ENCODE measurements around the gene ASIC2.
"Not testable (repeated sequence)": the region's sequence is repeated elsewhere in the genome, so short reads cannot be mapped to it uniquely, and the experiment has no call there.

Gene ASIC2

DNA sequence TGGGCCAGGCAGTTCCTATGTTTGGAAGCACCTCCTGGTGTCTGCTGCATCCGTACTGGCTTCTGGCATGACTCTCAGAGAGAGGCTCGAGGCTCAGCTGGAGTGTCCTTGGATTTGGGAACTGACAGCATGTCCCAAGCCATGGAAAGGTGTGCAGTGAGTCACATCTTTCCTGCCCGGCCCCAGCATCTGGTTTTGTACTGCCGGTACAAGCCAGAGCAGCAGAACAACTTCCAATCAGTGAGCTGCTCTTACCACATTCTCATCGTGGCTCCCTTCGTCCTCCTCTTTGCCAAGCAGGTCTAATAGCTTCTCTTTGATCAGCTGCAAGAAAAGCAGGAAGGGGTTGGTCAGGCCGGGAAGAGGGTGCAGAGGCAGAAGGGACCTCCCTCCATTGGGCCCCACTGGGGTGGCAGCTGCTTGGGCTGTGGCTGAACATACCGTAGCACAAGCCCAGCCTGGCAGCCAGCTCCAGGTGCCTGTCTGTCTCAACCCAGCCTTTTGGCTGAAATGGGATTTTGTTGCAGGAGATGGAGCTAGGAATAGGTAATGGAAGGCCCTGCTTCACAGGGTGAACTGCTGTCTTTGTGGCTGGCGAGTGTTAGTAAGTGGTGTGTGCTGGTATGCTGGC is 277.3 kb downstream of the ASIC2 start:
- no peak for DNase-seq

DNA sequence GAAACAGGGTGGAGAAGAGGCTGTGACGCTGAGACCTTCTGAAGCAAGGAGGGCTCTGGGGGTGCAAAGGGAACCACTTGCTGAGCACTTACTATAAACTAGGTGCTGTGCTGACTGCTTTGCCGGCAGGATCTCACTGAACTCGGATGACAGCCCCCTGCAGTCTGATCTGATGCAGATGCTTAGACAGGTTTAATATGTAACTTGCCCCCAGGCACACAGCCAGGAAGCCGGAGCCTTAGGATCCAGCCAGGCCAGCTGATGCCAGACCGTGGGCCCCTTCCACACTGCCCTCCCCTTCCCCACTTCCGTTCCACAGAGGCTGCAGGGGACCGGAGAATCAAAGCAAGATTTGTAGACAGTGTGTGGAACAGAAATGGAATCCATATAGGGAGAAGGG is 278.3 kb downstream of the ASIC2 start:
- DNase-seq: no peak

DNA sequence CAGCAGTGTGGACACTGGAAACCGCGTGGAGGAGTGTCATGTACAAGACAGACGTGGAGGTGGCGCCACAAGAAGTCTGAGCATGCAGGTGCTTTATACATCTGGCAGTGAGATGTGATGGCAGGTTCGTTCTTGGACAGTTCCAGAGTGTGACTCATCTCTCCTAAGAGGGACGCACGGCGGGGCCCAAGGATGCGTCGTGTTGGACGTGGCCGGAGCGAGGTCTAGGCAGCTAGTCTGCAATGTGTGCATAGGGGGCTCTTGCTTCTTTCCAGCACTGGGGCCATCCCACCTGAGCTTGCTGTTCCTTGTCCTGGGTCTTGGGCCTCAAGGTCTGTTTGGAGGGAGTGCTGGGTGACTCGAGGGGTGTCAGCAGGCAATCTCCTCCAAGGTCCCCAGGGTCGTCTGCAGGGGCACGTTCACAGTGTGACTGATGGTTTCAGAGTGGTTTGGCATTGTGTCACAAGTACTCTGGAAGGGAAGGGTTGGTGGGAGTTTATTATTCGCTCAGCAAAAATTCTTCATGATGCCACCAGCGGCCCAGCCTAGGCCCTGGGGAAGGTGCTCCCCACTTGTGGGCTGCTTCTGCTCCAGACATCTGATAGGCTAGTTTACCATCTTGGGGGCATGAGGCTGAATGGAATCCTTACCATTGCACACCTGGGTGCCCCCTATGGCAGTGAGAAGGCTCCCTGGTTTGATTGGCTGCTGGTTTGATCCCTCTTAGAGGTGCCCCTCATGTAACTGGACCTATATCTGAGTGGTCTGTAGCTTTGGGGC is 279.3 kb downstream of the ASIC2 start:
- DNase-seq: no peak

DNA sequence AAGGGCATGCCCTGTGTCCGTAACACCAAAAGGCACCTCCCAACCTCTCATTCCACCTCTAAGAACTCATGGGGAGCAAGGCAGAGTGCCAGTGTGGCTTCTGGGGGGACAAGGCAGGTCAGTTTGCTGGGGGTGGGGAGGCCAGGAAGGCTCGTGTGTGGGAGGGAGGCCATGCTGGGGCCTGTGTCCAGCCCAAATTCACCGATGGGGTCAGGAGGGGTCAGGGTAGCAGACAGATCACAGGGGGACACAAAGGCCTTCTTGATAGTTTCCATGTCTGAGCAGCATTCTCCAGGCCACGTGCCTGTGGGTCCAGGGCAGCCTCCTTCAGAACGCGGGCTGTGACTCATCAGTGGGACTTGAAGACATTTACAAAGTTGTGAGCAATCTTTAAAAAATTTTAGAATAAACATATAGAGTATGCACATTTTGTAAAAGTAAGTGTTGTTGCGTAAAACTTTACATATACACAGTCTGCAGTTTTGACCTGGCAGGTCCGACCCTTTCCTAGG is 280.5 kb downstream of the ASIC2 start:
- DNase-seq: no peak

DNA sequence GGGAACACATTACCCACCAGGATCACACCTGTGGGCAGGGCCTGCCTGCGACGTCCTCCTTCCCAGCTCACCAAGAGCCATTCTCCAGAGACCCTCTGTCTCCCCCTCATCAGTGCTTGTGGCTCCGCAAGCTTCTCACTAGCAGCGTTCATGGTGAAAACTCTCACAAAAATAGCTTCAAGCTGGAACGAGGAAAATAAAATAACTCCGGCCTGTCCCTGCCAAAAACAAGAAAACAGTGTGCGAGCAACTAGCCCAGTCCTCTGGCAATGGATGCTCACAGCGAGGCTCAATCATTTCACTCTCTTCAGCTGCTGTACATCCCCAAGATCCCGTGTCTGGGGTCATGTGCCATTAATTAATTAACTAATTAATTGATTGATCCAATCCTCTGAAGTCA is 283.5 kb downstream of the ASIC2 start:
- DNase-seq: no peak

DNA sequence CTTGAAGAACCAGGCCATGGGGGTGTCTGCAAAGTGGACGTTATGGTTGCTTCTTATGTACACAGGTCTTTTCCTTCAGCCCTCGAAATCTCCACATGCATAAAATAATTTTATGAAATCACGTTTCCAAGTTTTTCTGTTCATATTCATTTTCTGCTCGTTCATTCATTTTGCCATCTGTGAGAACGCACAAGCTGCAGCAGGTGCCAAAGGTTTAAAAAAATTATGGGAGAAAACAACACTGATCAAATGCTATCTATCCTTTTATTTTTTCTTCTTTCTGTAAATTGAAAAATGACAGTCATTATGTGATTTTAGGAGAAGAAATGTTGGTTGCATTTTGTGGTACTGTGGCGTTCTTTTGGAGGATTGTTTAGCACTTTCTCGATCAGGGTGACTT is 285.9 kb downstream of the ASIC2 start:
- no peak for DNase-seq

DNA sequence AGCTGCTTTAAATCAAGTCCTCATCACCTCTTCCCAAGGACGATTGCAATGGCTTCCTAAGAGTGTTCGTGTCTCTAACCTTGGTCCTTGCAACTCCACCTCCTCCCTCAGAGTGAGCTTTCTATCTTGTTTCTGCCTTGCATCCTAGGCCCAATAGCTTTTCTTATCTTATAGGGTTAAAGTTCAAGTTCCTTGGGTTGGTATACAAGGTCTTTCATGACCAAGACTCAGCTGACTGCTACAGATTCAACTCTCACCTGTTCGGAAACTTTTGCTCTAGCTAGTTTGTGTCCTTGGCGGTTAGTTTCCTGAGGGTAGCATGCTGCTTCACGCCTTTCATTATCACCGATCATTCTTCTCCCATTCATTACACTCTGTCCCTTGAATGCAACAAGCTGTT is 290.8 kb downstream of the ASIC2 start:
- DNase-seq: no peak

DNA sequence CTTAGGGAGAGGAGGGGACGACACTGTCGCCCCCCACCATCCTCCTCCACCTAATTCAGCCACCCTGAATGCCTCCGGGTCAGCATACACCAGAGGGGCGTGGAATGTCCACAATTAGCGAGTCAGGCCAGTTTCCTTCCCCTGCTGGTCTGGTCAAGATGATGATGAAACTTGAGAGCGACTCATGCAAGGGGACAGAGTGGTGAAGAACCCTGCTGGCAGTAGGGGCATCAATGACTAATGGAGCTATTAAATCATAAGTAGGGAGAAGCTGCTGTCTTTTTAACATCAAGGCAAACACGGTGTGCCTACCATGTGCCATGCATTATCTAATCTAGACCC is 294.2 kb downstream of the ASIC2 start:
- peak; percentile 23 to 32 for DNase-seq

DNA sequence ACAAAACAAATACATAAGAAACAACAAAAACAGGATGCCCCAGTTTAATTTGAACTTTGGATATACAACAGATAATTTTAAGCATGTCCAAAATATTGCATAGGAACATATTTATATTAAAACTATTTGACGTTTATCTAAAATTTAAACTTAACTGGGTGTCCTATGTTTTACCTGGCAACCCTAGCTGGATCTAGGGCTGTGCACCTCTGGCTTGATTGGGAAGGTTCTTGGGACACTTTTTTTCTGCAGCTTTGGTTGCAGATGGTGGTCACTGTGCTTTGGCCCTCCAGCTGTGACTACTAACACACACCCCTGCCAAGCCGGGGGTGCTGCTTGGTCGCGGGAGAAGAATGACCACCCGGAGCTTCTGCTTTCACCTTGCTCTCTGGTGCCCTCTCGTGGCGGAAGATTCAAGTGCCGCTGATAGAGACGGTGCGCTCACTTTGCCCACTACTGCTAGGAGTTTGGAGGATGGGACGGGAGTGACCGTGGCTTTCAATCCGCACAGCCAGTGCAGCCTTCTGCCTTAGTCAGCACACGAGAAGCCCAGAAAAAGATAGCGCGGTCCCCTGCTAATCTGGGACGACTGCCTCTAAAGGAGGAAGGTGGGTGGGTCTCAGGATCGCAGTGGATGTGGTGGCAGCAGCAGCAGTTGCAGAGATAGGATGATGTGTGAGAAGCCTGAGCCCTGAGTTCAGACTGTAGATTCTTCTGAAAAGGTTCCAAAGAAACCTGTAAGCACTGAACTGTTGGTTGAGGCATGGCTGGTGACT is 294.8 kb downstream of the ASIC2 start:
- peak; percentile 7 to 70 for DNase-seq

DNA sequence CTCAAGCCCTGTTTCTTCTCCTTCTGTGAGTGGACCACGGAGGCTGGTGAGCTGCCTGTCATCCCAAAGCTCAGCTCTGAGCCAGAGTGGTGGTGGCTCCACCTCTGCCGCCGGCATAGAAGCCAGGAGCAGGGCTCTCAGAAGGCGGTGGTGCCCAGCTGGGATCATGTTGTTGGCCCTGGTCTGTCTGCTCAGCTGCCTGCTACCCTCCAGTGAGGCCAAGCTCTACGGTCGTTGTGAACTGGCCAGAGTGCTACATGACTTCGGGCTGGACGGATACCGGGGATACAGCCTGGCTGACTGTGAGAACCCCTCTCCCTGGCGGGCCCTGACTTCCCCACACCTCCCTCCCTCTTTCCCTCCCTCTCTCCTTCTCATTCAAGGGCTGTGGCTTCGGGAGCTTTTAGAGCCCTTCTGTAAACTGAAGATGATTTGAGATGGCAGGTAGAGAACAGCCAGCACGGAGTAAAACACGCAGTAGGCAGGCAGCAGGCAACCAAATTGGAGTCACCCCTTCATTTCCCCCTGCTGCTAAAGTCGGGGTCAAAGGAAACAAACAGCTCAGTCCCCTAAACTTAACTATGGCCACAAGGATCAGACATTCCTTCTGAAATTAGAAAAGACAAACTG is 297.6 kb downstream of the ASIC2 start:
- DNase-seq: no peak

DNA sequence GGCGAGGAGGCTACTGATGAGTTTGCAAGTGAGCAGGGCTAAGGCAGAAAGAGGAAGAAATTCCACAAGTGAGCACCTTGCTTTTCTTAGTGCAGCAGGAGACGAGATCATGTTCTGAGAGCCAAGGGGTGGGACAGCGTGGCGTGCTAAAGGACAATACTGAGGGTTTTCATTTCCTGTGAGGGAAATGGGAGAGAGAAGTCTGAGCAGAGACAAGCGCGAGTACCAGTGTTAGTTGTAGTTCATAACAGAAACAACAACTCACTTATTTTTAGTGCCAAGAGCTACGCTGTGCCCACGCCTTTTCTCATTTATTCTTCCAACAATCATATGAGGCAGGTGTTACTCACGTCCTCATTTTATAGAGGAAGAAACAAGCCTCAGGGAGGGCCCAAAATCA is 299.1 kb downstream of the ASIC2 start:
- DNase-seq: no peak

DNA sequence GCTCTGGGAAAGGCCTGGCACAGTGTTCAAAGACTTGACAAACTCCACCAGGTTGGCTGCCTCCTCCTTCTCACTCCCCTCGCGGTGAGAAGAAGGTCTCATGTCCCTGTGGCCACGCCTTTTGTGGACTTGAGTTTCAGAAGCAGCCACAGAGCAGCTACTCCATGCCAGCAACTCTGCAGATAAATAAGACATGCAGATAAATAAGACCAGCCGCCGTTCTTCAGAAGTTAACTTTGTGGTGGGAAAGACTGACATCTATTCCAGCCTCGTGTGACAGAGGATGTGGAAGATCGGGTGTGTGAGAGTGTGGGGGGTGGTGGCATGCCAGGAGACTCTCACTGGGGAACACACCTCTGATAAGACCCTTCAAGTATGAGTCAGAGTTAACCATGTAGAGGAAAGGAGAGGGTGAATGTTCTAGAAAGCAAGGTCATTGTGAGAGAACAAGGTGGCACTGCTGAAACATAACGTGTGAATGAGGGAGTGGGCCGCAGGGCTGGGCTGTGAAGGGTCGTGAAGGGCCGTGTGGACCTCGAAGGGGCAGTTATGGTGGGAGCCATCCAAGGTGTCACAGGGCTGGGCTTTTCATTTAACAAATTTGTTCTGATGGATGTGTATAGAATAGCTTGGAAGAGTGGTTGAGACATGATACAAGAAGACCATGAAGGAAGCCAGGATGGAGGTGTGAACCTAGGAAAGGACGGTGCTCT is 300.6 kb downstream of the ASIC2 start:
- DNase-seq: no peak

DNA sequence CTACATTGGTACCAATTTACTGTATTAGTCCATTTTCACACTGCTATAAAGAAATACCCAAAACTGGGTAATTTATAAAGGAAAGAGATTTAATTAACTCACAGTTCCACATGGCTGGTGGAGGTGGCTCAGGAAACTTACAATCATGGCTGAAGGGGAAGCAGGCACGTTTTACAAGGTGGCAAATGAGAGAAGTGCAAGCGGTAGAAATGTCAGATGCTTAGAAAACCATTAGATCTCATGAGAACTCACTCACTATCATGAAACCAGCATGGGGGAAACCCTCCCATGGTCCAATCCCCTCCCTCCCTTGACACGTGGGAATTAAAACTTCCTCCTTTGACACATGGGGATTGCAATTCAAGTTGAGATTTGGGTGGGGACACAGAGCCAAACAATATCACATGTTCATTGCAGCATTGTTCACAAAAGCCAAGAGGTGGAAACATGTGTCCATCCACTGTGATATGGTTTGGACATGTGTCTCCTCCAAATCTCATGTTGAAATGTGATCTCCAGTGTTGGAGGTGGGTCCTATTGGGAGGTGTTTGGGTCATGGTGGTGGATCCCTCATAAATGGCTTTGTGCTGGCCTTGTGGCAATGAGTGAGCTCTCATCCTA is 304.5 kb downstream of the ASIC2 start:
- no peak for DNase-seq

DNA sequence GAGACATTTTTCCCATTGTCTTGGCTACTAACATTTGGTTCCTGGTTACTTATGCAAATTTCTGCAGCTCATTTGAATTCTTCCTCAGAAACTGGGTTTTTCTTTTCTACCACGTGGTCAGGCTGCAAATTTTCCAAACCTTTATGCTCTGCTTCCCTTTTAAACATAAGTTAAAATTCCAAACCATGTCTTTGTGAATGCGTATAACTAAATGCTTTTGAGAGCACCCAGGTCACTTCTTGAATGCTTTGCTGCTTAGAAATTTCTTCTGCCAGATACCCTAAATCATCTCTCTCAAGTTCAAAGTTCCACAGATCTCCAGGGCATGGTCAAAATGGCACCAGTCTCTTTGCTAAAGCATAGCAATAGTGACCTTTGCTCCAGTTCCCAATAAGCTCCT is 305.2 kb downstream of the ASIC2 start:
- not testable (repeated sequence) for DNase-seq

DNA sequence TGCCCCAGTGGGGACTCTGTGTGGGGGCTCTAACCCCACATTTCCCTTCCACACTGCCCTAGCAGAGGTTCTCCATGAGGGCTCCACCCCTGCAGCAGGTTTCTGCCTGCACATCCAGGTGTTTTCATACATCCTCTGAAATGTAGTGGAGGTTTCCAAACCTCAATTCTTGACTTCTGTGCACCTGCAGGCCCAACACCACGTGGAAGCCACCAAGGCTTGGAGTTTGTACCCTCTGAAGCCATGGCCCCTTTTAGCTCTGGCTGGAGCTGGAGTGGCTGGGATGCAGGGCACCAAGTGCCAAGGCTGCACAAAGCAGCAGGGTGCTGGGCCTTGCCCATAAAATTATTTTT is 305.7 kb downstream of the ASIC2 start:
- DNase-seq: not testable (repeated sequence)

DNA sequence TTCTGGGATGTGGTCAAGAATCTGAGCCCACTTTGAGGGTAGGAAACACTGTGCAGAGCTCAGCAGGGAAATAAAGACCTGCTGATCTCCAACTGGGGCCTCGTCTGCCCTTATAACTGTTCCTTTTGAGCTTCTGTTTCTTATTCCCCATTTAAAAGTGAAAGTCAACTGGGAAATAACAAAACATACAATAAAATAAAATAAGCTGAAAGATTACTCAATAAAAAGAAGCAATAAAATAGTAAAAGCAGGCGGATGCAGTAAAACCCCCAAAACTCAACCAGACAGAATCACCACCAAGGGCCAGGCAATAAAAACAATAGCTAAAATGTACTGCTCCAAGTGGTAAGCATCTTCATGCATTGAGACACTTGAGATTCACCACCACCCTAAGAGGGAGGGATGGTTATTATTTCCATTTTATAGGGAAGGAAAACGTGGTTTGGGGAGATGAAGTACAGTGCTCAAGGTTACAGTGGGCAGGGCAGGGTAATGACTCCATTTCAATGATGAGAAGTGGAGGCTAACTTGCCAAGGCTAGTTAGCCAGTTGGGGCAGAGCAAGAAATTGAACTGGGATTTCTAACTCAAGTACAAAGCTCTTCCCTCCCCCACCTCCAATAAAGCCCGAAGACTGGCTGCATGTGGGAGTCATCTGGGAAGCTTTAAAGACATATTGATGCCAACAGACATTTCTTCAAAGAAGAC is 307.9 kb downstream of the ASIC2 start:
- DNase-seq: no peak

DNA sequence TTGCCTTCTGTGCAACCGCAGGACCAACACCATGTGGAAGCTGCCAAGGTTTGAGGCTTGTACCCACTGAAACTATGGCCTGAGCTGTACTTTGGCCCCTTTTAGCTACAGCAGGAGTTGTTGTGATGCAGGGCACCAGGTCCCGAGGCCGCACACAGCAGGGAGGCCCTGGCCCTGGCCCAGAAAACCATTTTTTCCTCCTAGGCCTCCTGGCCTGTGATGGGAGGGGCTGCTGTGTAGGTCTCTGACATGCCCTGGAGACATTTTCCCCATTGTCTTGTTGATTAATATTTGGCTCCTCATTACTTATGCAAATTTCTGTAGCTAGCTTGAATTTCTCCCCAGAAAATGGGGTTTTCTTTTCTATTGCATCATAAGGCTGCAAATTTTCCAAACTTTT is 311.5 kb downstream of the ASIC2 start:
- DNase-seq: not testable (repeated sequence)

DNA sequence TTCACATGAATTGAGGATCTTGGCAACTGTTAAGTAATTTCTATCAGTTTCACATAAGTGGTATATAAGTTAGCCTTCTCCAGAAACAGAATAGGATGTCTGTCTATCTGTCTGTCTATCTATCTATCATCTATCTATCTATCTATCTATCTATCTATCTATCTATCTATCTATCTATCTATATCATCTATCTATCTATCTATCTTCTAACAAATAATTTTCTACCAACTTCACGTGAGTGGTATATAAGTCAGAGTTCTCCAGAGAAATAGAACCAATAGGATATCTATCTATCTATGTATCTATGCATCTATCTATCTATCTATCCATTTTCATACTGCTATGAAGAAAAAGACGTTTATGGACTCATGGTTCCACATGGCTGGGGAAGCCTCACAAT is 312.9 kb downstream of the ASIC2 start:
- no peak for DNase-seq

DNA sequence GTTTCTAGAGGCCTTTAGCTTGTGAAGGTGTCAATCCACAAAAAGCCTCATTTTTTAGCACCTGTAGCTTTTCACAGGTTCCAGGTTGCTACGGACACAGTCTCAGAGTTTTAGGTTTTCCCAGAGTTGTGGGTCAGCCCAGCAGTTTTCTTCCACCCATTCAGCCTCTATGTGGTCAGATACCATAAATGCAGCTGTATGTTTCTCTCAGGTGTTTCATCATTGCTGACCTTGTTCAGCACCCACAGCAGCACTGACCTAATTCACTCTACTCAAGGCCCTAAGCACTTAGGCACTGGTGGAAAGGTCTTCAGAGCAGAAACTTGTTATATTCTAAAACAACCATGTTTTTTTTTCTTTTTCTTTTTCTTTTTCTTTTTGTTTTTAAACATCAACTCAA is 316.5 kb downstream of the ASIC2 start:
- DNase-seq: no peak

DNA sequence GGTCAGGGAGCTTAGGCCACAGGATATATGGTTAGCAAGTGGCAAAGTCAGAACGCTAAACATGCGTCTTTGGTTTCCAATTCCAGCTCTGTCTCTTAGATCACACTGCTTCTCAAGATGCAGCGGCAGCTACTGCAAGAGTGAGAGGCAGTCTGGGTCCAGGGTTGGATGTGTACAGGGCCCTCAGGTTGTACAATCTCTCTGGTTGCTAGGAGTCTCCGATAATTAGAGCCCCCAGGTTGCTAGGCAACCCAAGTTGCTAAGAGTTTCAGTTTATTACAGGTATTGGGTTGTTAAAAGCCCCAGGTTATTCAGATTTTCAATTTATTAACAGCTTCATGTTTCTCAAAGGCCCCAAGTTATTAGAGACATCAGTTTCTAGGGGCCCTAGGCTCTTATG is 317.0 kb downstream of the ASIC2 start:
- no peak for DNase-seq

DNA sequence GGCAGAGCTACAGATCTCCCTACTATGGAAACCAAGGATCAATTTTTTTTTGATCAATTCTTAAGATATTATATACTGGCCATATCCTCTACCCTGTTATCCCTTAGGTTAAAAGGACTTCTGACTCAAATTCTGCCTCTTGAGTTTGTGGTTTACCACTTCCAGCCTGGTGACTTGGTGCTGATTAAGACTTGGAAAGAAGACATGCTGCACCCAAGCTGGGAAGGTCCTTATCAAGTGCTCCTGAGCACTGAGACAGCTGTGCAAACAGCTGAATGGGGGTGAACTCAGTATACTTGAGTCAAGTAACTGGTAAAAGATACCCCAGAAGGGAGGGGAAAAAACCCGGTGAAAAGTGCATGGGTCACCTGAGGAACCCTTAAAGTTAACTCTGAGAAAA is 321.9 kb downstream of the ASIC2 start:
- no peak for DNase-seq

DNA sequence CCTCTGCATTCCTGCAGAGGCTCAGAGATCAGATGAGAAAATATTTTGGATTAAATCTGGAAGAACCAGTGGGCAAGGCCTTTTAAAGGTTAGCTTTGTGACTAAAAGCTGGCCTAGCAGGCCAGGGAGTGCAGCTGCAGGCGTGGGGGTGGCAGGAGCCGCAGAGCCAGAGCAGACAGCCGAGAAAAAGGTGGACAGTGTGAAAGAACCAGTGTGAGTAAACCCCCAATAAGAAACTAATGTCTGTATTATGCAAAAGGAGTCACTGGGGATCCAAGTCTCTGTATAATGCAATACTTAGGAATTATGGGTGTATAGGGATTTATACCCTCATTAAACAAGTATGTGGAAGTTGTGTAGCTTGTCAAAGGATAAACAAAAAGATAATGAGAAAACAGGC is 322.8 kb downstream of the ASIC2 start:
- no peak for DNase-seq
